Vagina (tissue), 2 donors: ENCODE measurements around the gene TRMT5.

Source experiments
- POLR2A ChIP-seq, 2 donors: fragments of 450-650 bp; IDR thresholded peaks; one replicate each; pipeline ENCODE4 v1.6.1; 2017; ENCODE audit warnings: antibody characterized with exemption in 2 of 2, mild to moderate bottlenecking in 2 of 2, moderate library complexity in 2 of 2
- POLR2AphosphoS5 ChIP-seq, 2 donors: sonication (generic); formaldehyde crosslinking; IDR thresholded peaks; one replicate each; pipeline ENCODE4 v1.9.0; 2017; ENCODE audit warnings: antibody characterized with exemption in 2 of 2, mild to moderate bottlenecking in 2 of 2, low read depth in 1 of 2; ENCODE audit not compliant: insufficient read depth in 1 of 2
- TF ChIP-seq, protein P1 (sequence below), 3 experiments: fragments of 450-650 bp in 2 of 3; fragments of 200-600 bp in 1 of 3; sonication (generic) in 1 of 3; IDR thresholded peaks; one replicate each; pipeline ENCODE4 v1.5.1; 2017 to 2019; ENCODE audit warnings: antibody characterized with exemption in 3 of 3, mild to moderate bottlenecking in 2 of 3, moderate library complexity in 2 of 3

DNA sequence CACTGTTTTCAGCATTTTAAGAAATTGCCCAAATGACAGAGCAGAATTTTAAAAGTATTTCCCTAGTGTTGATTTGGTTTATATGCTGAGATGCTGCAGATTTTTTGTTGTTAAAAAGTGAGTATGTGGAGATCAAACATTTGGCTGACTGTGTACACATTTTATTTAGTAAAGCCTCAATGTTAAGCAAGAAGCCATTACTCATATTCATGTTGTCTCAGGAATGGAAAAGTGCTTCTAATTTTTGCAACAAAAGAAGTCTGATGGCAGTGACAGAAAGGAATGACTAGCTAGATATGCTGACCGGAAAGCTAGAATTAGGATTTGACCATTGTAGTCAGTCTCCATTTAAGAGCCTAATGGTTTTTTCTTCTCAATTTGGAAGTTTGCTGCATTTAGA, 22.7 kb upstream of the TRMT5 start:
- no peak for TF ChIP-seq POLR2A (IDR thresholded peaks at IDR 0.05)
- TF ChIP-seq, protein P1, sequence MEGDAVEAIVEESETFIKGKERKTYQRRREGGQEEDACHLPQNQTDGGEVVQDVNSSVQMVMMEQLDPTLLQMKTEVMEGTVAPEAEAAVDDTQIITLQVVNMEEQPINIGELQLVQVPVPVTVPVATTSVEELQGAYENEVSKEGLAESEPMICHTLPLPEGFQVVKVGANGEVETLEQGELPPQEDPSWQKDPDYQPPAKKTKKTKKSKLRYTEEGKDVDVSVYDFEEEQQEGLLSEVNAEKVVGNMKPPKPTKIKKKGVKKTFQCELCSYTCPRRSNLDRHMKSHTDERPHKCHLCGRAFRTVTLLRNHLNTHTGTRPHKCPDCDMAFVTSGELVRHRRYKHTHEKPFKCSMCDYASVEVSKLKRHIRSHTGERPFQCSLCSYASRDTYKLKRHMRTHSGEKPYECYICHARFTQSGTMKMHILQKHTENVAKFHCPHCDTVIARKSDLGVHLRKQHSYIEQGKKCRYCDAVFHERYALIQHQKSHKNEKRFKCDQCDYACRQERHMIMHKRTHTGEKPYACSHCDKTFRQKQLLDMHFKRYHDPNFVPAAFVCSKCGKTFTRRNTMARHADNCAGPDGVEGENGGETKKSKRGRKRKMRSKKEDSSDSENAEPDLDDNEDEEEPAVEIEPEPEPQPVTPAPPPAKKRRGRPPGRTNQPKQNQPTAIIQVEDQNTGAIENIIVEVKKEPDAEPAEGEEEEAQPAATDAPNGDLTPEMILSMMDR (IDR thresholded peaks at IDR 0.05): no peak
- no peak for TF ChIP-seq POLR2AphosphoS5 (IDR thresholded peaks at IDR 0.05; ENCODE audit: insufficient read depth in 1 of 2, low read depth in 1 of 2)
